Tibial artery (tissue), 4 donors: ENCODE data around the gene MPP3.

Source experiments
- DNase-seq, 2 donors: peaks; one replicate each; pipeline ENCODE4 v3.0.0-alpha.2; 2019
- H3K27ac ChIP-seq, 2 donors: fragments of 200-600 bp; sonication (generic) in 1 of 2; 1 replicate in 1 of 2; 2 replicates in 1 of 2; pipeline ENCODE4 v1.5.1; 2018 to 2019; ENCODE audit warnings: mild to moderate bottlenecking in 1 of 2
- H3K27me3 ChIP-seq, 2 donors: fragments of 200-600 bp; sonication (generic) in 1 of 2; one replicate each; pipeline versions ENCODE4 v1.5.1 to v1.6.0; 2016 to 2019
- H3K36me3 ChIP-seq, 3 donors: fragments of 200-600 bp; sonication (generic) in 2 of 3; one replicate each; pipeline ENCODE4 v1.5.1; 2016 to 2019; ENCODE audit warnings: mild to moderate bottlenecking in 2 of 3
- H3K4me1 ChIP-seq, 4 donors: fragments of 200-600 bp; sonication (generic) in 2 of 4; 1 replicate in 3 of 4; 2 replicates in 1 of 4; pipeline ENCODE4 v1.5.1; 2016 to 2019
- H3K4me3 ChIP-seq, 2 donors: fragments of 200-600 bp; sonication (generic) in 1 of 2; 1 replicate in 1 of 2; 2 replicates in 1 of 2; pipeline ENCODE4 v1.5.1; 2018 to 2019; ENCODE audit warnings: mild to moderate bottlenecking in 2 of 2
- H3K9me3 ChIP-seq, 3 donors: fragments of 200-600 bp; sonication (generic) in 1 of 3; one replicate each; pipeline ENCODE4 v1.5.1; 2016 to 2019
- CTCF ChIP-seq, 2 experiments: fragments of 200-600 bp in 1 of 2; fragments of 450-650 bp in 1 of 2; IDR thresholded peaks; one replicate each; pipeline ENCODE4 v1.5.1; 2017 to 2019; ENCODE audit warnings: antibody characterized with exemption in 2 of 2, mild to moderate bottlenecking in 1 of 2, moderate library complexity in 1 of 2
- intact Hi-C: fragments of 100-400 bp; cut with DNase I; formaldehyde crosslinking; loops from one replicate; pipeline ENCODE4 v1.15.0; 2023; ENCODE audit warnings: low total_unique reads

The MPP3 gene

GRCh38 chr17:43820759-43821158, 12.2 kb downstream of the MPP3 start:
- Histone ChIP-seq H3K4me1 (no peaks in the 10 kb centered on the region), H3K4me3 (no peak overlapping the region), H3K9me3 (no peaks in the 10 kb centered on the region), H3K27me3 (no peaks in the 10 kb centered on the region), H3K36me3 (peaks cover 0 to 52% (median 26%) of the 10 kb centered on the region in 3 donors), H3K27ac (no peak overlapping the region)
- intact Hi-C loops, result no loop called here
- TF ChIP-seq CTCF (IDR thresholded peaks at IDR 0.05), result no peak
- no peak for DNase-seq

- DNase-seq, result no peak
- intact Hi-C loops, result no loop called here
- H3K27me3 ChIP-seq, result no peaks in the 10 kb centered on the region
- peaks cover 0 to 6% (median 0%) of the 10 kb centered on the region in 4 donors for H3K4me1 ChIP-seq
- peaks cover 0 to 56% (median 26%) of the 10 kb centered on the region in 3 donors for H3K36me3 ChIP-seq
- H3K4me3 ChIP-seq, result no peak overlapping the region
- TF ChIP-seq CTCF (IDR thresholded peaks at IDR 0.05), result no peak
- no peak overlapping the region for H3K27ac ChIP-seq
- no peaks in the 10 kb centered on the region for H3K9me3 ChIP-seq
Observed at GRCh38 chr17:43818966-43819365, 14.0 kb downstream of the MPP3 start.

- Histone ChIP-seq H3K4me1 (peaks cover 0 to 6% (median 0%) of the 10 kb centered on the region in 4 donors), H3K27me3 (no peaks in the 10 kb centered on the region), H3K9me3 (no peaks in the 10 kb centered on the region), H3K4me3 (no peak overlapping the region), H3K36me3 (peaks cover 1 to 59% (median 38%) of the 10 kb centered on the region in 3 donors), H3K27ac (no peak overlapping the region)
- DNase-seq, result no peak
- TF ChIP-seq CTCF (IDR thresholded peaks at IDR 0.05), result no peak
- intact Hi-C loops, result no loop called here
Observed at GRCh38 chr17:43817826-43818225, 15.1 kb downstream of the MPP3 start.

GRCh38 chr17:43816336-43817320, 16.3 kb downstream of the MPP3 start:
- no peak for TF ChIP-seq CTCF (IDR thresholded peaks at IDR 0.05)

GRCh38 chr17:43814714-43815113, 18.2 kb downstream of the MPP3 start:
- TF ChIP-seq CTCF (IDR thresholded peaks at IDR 0.05), result no peak
- H3K36me3 ChIP-seq, result peaks cover 5 to 77% (median 53%) of the 10 kb centered on the region in 3 donors
- peaks cover 0 to 6% (median 0%) of the 10 kb centered on the region in 4 donors for H3K4me1 ChIP-seq
- DNase-seq, result no peak
- no peaks in the 10 kb centered on the region for H3K27me3 ChIP-seq
- no peak overlapping the region for H3K4me3 ChIP-seq
- H3K27ac ChIP-seq, result no peak overlapping the region
- intact Hi-C loops, result no loop called here
- H3K9me3 ChIP-seq, result no peaks in the 10 kb centered on the region

More at GRCh38 chr17:43816336-43817320, 16.3 kb downstream of the MPP3 start:
- DNase-seq, result no peak
- Histone ChIP-seq H3K27me3 (no peaks in the 10 kb centered on the region), H3K9me3 (no peaks in the 10 kb centered on the region), H3K36me3 (peaks cover 5 to 71% (median 46%) of the 10 kb centered on the region in 3 donors), H3K27ac (no peak overlapping the region), H3K4me1 (peaks cover 0 to 6% (median 0%) of the 10 kb centered on the region in 4 donors), H3K4me3 (no peak overlapping the region)
- intact Hi-C loops, result no loop called here
